ENCODE results near the gene HERC5. TPM values are rescaled to one million over a fixed set of nuclear protein-coding genes. Genes with fewer than 3 reads are reported as not detected.
"Not testable (repeated sequence)": the region's sequence is repeated elsewhere in the genome, so short reads cannot be mapped to it uniquely, and the experiment has no call there.

HERC5 gene
- total RNA-seq, 4 donors from 2014 or later, result 2.9 to 4.5 (median 3.9) TPM

DNA sequence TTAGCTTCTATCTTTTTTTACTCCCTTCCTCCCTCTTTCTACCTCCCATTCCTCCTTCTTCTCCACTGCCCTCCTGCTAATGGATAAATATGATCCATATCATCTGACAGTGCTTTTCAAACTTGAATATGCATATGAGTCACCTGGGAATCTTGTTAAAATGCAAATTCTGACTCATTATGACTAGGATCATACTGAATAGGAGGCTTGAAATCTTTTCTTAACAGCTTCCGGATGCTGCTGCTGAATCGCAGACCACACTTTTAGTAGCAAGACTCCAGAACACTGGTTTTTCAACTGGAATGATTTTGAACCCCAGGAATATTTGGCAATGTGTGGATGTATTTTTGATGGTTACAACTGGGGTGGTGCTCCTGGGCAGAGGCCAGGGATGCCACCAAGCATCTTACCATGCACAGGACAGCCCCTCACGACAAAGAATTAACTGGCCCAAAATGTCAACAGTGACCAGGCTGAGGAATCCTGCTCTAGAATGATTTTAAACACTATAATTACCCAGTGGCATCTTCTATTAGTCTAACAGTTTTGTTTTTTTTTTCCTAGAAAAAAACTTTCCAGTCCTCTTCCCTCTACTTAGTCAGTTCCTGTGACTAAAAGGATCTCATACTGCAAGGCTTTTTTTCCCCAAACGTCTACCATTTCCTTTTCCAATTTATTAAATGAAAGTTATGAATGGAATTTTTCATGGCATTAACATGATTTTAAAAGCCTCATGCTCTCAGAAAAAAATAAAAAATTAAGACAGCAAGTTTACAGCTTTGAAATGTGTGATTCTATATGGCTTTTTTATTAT lies 77.2 kb downstream of the HERC5 start:
- DNase-seq (ENCODE audit: extremely low spot score), result no peak
- 57% methylated on average over 4 of the region's 4 CpGs for WGBS
- H3K9me3 ChIP-seq, result no peaks in the 10 kb centered on the region
- H3K4me1 ChIP-seq, result peaks cover 0 to 6% (median under 1%) of the 10 kb centered on the region in 4 donors
- H3K36me3 ChIP-seq, result no peaks in the 10 kb centered on the region
- no peak for TF ChIP-seq EP300 (IDR thresholded peaks at IDR 0.05)
- H3K4me3 ChIP-seq, result no peak overlapping the region
- no peaks in the 10 kb centered on the region for H3K27me3 ChIP-seq
- no peak overlapping the region for H3K27ac ChIP-seq (replicated peaks in 1 of 4)
- intact Hi-C loops (cut with DNase I), result loop anchor here (10.0 kb wide), 1 partner anchor 491 kb away; no protein-coding TSS in a partner anchor

DNA sequence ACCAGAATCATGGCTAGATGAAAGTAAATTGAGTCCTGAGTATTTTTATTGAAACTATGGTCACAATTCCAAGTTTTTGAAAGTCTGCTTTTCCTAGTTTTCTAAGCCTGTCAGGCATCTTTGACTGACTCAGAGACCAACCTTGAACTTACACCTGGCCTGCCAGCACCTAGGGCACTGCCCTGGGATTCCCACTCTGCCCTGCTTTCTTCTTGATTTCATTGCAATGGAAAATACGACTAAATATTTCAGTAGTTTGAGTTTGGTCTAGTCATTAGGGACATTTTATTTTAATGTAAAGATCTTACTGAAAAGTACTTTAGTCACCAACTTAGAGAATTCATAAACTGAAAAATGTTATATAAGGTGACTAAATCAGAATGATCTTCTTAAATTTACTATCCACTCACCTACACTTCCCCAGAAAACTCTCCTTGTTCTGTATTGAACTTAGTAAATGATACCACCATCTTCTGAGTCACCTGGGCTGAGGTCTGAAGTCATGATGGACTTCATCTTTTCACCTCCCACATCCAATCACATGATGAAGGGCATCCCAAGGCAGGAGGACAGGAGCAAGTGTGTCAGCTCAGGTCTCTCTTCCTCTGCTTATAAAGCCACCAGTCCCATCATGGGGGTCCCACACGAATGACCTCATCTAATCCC lies 78.3 kb downstream of the HERC5 start:
- peaks cover 0 to 9% (median 5%) of the 10 kb centered on the region in 4 donors for H3K4me1 ChIP-seq
- no peak for DNase-seq (ENCODE audit: extremely low spot score)
- TF ChIP-seq, protein P1, sequence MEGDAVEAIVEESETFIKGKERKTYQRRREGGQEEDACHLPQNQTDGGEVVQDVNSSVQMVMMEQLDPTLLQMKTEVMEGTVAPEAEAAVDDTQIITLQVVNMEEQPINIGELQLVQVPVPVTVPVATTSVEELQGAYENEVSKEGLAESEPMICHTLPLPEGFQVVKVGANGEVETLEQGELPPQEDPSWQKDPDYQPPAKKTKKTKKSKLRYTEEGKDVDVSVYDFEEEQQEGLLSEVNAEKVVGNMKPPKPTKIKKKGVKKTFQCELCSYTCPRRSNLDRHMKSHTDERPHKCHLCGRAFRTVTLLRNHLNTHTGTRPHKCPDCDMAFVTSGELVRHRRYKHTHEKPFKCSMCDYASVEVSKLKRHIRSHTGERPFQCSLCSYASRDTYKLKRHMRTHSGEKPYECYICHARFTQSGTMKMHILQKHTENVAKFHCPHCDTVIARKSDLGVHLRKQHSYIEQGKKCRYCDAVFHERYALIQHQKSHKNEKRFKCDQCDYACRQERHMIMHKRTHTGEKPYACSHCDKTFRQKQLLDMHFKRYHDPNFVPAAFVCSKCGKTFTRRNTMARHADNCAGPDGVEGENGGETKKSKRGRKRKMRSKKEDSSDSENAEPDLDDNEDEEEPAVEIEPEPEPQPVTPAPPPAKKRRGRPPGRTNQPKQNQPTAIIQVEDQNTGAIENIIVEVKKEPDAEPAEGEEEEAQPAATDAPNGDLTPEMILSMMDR (IDR thresholded peaks at IDR 0.05), result no peak
- TF ChIP-seq POLR2AphosphoS5 (IDR thresholded peaks at IDR 0.05) (no peak), POLR2A (IDR thresholded peaks at IDR 0.05; ENCODE audit: low read depth) (no peak), EP300 (IDR thresholded peaks at IDR 0.05) (no peak)
- intact Hi-C loops (cut with DNase I), result loop anchor here (5.0 to 10.0 kb wide), 2 partner anchors 52 to 490 kb away; no protein-coding TSS in a partner anchor
- H3K9me3 ChIP-seq, result no peaks in the 10 kb centered on the region
- H3K27ac ChIP-seq (replicated peaks in 1 of 4), result no peak overlapping the region
- 86% methylated on average over 2 of the region's 2 CpGs for WGBS
- no peaks in the 10 kb centered on the region for H3K36me3 ChIP-seq
- no peak overlapping the region for H3K4me3 ChIP-seq
- H3K27me3 ChIP-seq, result no peaks in the 10 kb centered on the region

DNA sequence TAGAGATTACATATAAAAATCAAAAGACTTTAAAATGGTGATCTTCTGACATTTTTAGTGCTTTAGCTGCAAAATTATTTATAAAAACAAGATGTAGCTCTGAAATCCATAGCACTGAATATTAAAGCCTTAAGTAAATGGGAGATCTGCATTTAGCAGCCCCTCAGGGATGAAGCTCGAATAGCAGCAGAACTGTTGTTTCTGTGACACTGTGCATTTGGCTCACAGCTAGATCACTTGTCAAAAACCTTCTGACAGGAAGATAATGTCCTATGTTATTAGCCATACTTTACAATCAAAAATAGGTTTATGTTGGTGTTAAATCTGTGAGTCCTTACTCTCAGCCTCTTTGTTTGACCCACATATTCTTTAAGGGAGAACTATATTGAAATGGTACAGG lies 80.8 kb downstream of the HERC5 start:
- Histone ChIP-seq H3K27ac (replicated peaks in 1 of 4) (no peak overlapping the region), H3K36me3 (no peaks in the 10 kb centered on the region), H3K9me3 (no peaks in the 10 kb centered on the region), H3K4me1 (peaks cover 0 to 9% (median 5%) of the 10 kb centered on the region in 4 donors), H3K27me3 (no peaks in the 10 kb centered on the region), H3K4me3 (no peak overlapping the region)
- 95% methylated on average over 1 of the region's 1 CpG for WGBS
- TF ChIP-seq POLR2A (IDR thresholded peaks at IDR 0.05; ENCODE audit: low read depth) (no peak), EP300 (IDR thresholded peaks at IDR 0.05) (no peak), POLR2AphosphoS5 (IDR thresholded peaks at IDR 0.05) (no peak)
- TF ChIP-seq, protein P1 (IDR thresholded peaks at IDR 0.05), result no peak
- no peak for DNase-seq (ENCODE audit: extremely low spot score)
- intact Hi-C loops (cut with DNase I), result loop anchor here (5.0 to 10.0 kb wide), 2 partner anchors 50 to 487 kb away; no protein-coding TSS in a partner anchor

DNA sequence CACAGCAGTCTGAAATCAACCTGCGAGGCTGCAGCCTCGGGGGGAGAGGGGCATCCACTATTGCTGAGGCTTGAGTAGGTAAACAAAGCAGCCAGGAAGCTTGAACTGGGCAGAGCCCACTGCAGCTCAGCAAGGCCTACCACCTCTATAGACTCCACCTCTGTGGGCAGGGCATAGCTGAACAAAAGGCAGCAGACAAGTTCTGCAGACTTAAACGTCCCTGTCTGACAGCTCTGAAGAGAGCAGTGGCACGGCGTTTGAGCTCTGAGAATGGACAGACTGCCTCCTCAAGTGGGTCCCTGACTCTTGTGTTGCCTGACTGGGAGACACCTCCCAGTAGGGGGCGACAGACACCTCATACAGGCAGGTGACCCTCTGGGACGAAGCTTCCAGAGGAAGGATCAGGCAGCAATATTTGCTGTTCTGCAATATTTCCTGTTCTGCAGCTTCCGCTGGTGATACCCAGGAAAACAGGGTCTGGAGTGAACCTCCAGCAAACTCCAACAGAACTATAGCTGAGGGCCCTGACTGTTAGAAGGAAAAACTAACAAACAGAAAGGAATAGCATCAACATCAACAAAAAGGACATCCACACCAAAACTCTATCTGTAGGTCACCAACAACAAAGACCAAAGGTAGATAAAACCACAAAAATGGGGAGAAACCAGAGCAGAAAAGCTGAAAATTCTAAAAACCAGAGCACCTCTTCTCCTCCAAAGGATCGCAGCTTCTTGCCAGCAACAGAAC lies 82.6 kb downstream of the HERC5 start:
- not testable (repeated sequence) for DNase-seq (ENCODE audit: extremely low spot score); H3K36me3 ChIP-seq; H3K4me3 ChIP-seq; H3K4me1 ChIP-seq; H3K9me3 ChIP-seq; H3K27ac ChIP-seq (replicated peaks in 1 of 4); H3K27me3 ChIP-seq
- TF ChIP-seq, protein P1 (IDR thresholded peaks at IDR 0.05), result peak; percentile 63 to 79 (median 74)
- 33% methylated on average over 6 of the region's 9 CpGs for WGBS
- intact Hi-C loops (cut with DNase I), result loop anchor here (1.0 to 10.0 kb wide), 3 partner anchors 48 to 485 kb away; no protein-coding TSS in a partner anchor

DNA sequence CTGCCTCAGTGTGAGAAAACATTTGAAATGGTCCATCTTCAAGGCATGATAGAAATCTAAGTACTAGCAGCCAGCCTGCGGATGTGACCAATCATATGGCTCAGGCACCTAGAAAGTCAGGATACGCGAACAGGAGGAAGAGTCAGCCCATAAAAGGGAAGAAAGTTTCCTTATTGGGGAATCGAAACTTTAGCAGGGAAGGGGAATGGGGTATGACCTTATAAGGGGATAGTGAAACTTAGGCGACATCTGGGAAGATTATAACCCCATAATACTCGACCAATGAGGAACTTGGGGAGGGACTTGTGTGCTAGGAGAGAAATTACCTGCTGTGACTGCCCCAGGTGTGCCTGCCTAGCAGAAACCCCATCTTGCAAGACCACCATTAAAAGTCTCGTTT lies 92.9 kb downstream of the HERC5 start:
- intact Hi-C loops (cut with DNase I), result no loop called here
- H3K9me3 ChIP-seq, result no peaks in the 10 kb centered on the region
- DNase-seq (ENCODE audit: extremely low spot score), result no peak
- H3K4me1 ChIP-seq, result no peaks in the 10 kb centered on the region
- no peaks in the 10 kb centered on the region for H3K27me3 ChIP-seq
- H3K27ac ChIP-seq (replicated peaks in 1 of 4), result no peak overlapping the region
- 92% methylated on average over 7 of the region's 7 CpGs for WGBS
- H3K4me3 ChIP-seq, result no peak overlapping the region
- TF ChIP-seq EP300 (IDR thresholded peaks at IDR 0.05) (no peak), POLR2AphosphoS5 (IDR thresholded peaks at IDR 0.05) (no peak), POLR2A (IDR thresholded peaks at IDR 0.05; ENCODE audit: low read depth) (no peak)
- TF ChIP-seq, protein P1 (IDR thresholded peaks at IDR 0.05), result no peak
- no peaks in the 10 kb centered on the region for H3K36me3 ChIP-seq

Data from esophagus muscularis mucosa (tissue), 4 donors.